ENCODE measurements around the gene CFTR. TPM values are rescaled to one million over a fixed set of nuclear protein-coding genes. Genes with fewer than 3 reads are reported as not detected.

CFTR gene
- total and polyA plus RNA-seq, 2 of the 8 experiments (the other 6 are each of a cell fraction or from before 2014, with no cell fraction given): 1.2 to 1.6 TPM

- H3K23me2 ChIP-seq (ENCODE audit: low read depth, low read length): no peaks in the 10 kb centered on the region
- POLR2A ChIA-PET (ENCODE audit: partially characterized antibody): interaction anchor here (0.7 kb wide), 1 partner anchor 671 kb away, joined by 3 read pairs; no protein-coding TSS in a partner anchor
- no peak overlapping the region for H2BK120ac ChIP-seq (replicated peaks; ENCODE audit: low read depth, low read length)
- no peak overlapping the region for H2AK5ac ChIP-seq (ENCODE audit: low read depth, low read length)
- CTCF ChIA-PET (ENCODE audit: partially characterized antibody): interaction anchor here (0.6 to 5.6 kb wide), 27 partner anchors 11 to 436 kb away, joined by 3 to 55 read pairs (median 4); no protein-coding TSS in a partner anchor
- no peak overlapping the region for H4K8ac ChIP-seq (ENCODE audit: extremely low read depth, insufficient read depth, low read length)
- no peak overlapping the region for H2AFZ ChIP-seq (ENCODE audit: low read length)
- WGBS, 2 experiments (ENCODE audit: extremely low coverage in 1 of 2, insufficient coverage in 1 of 2, insufficient read length in 1 of 2, insufficient replicate concordance in 2 of 2, low coverage in 1 of 2, low lambda C conversion rate in 2 of 2, missing lambda C conversion rate in 1 of 2): 75% methylated on average over 5 of the region's 5 CpGs; no CpG with 5 or more reads in 1 of the 2 experiments
- no peak overlapping the region for H4K91ac ChIP-seq (replicated peaks; ENCODE audit: insufficient read length, low read length)
- H3K9ac ChIP-seq (replicated peaks in 1 of 4; ENCODE audit: extremely low read depth in 1 of 4, low read depth in 3 of 4, low read length in 3 of 4): no peak overlapping the region
- H4K5ac ChIP-seq (ENCODE audit: insufficient read length, low read depth, low read length): no peak overlapping the region
- no peaks in the 10 kb centered on the region for H4K20me1 ChIP-seq (replicated peaks in 1 of 2; ENCODE audit: control insufficient read depth in 1 of 2, insufficient read depth in 2 of 2, low read length in 2 of 2)
- H3K27me3 ChIP-seq (replicated peaks in 1 of 4; ENCODE audit: control insufficient read depth in 3 of 4, extremely low read depth in 1 of 4, insufficient read depth in 3 of 4, low read length in 3 of 4): no peaks in the 10 kb centered on the region
- H3K79me2 ChIP-seq (ENCODE audit: control insufficient read depth in 1 of 2, insufficient read depth in 2 of 2, low read length in 2 of 2): no peaks in the 10 kb centered on the region
- H2BK20ac ChIP-seq (ENCODE audit: low read length): no peak overlapping the region
- no peak overlapping the region for H3K23ac ChIP-seq (ENCODE audit: insufficient read length)
- H2BK5ac ChIP-seq (ENCODE audit: low read depth, low read length): no peak overlapping the region
- H3K9me3 ChIP-seq (ENCODE audit: insufficient read depth in 2 of 2, low read depth in 1 of 2, low read length in 1 of 2): no peaks in the 10 kb centered on the region
- H3K56ac ChIP-seq (replicated peaks; ENCODE audit: insufficient read length, low read depth, low read length): no peak overlapping the region
- no peak overlapping the region for H3K4me2 ChIP-seq (ENCODE audit: insufficient read depth in 1 of 2, low read depth in 2 of 2, low read length in 2 of 2)
- H3K4me3 ChIP-seq (ENCODE audit: extremely low read depth in 1 of 4, insufficient read depth in 2 of 4, low read depth in 3 of 4, low read length in 4 of 4): no peak overlapping the region
- no peaks in the 10 kb centered on the region for H3K4me1 ChIP-seq (replicated peaks in 1 of 4; ENCODE audit: control insufficient read depth in 3 of 4, insufficient read depth in 4 of 4, low read length in 3 of 4)
- H3K18ac ChIP-seq (ENCODE audit: extremely low read depth, low read length): no peak overlapping the region
- H3K36me3 ChIP-seq (ENCODE audit: control insufficient read depth in 2 of 4, insufficient read depth in 4 of 4, low read length in 3 of 4): peaks cover 5 to 45% (median 15%) of the 10 kb centered on the region in 4 experiments; a peak in 7 of 8 replicates
- no peak overlapping the region for H3K4ac ChIP-seq (replicated peaks; ENCODE audit: insufficient read length, low read depth, low read length)
- H2BK12ac ChIP-seq (ENCODE audit: low read depth, low read length): no peak overlapping the region
- FAIRE-seq: no peak
- H3K79me1 ChIP-seq (ENCODE audit: low read depth, low read length): no peaks in the 10 kb centered on the region
- no peak overlapping the region for H3K14ac ChIP-seq (ENCODE audit: insufficient read length)
- no peak overlapping the region for H2BK15ac ChIP-seq (ENCODE audit: low read length)
- H3K27ac ChIP-seq (ENCODE audit: low read depth, low read length): no peak overlapping the region
- no peak for DNase-seq (ENCODE audit: low read depth in 1 of 2, low spot score in 2 of 2)
- TF ChIP-seq EZH2 (IDR thresholded peaks at IDR 0.05; ENCODE audit: low read depth, low read length, severe bottlenecking) (no peak), SIRT6 (IDR thresholded peaks at IDR 0.05; ENCODE audit: low read length) (no peak), RBBP5 (IDR thresholded peaks at IDR 0.05; ENCODE audit: borderline replicate concordance, low read depth, low read length) (no peak), CHD1 (IDR thresholded peaks at IDR 0.05; ENCODE audit: low read depth, low read length) (no peak), NRF1 (IDR thresholded peaks at IDR 0.05; ENCODE audit: low read depth, low read length) (no peak), EP300 (IDR thresholded peaks at IDR 0.05; ENCODE audit: borderline replicate concordance in 1 of 2, low read depth in 2 of 2, low read length in 2 of 2) (no peak), ATF2 (IDR thresholded peaks at IDR 0.05; ENCODE audit: low read length) (no peak), BRCA1 (IDR thresholded peaks at IDR 0.05; ENCODE audit: low read depth, low read length) (no peak), MAFK (IDR thresholded peaks at IDR 0.05; ENCODE audit: low read depth, low read length) (no peak), SIX5 (IDR thresholded peaks at IDR 0.05; ENCODE audit: low read depth, low read length) (no peak), CBX8 (IDR thresholded peaks at IDR 0.05; ENCODE audit: borderline replicate concordance, low read depth, low read length) (no peak), PHF8 (conservative IDR thresholded peaks at IDR 0.05; ENCODE audit: low read depth, low read length) (no peak)
Measured at GRCh38 chr7:117716707-117717299, 237.0 kb downstream of the CFTR start.
